ENCODE data around the gene SOWAHA.
A peak's percentile ranks its signal among the peaks of the same experiment; 100 is the strongest.

Gene SOWAHA

DNA sequence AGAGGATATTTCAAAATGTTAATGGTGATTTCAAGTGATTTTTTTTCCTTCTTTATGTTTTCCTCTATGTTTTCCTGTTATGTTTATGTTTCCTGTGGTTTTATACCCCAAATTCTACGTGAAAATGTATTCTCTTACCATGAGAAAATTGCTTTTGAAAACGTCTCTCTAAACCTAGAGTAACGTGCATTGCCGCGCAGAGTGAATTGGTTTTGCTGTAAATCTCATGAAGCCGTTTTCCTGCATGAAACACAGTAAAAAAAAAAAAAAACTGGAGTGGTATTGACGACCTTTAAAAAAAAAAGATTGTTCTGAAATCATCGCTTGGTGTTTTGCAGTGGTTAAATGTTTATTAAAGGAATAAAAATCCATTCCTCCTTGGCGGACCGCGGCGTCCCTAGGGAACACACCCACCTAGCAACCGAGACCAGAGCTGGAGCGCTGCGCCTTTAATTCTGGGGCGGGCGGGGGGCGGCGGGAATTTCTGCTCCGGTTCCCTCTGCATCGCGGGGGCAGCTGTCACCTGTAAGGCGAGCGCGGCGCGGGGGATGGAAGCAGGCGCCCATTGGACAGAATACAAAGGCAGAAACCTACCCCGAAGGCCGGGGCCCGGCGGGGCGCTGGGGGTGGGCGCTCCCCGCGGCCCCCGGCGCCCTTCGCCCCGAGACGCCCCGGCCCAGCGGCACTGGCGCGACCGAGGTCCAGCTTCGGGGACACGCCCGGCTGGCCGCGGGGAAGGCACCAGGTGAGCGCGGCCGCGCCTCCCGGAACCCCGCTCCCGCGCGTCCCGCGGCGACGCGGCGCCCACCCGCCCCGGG, at the start of gene SOWAHA:
SOWAHA (plus strand) TSS at position 522 of the 818 bp plus-strand sequence. CDS start 320 bp downstream, outside the sequence.
- no peak for DNase-seq (ENCODE audit: low read depth)
- peak within 1 kb of the TSS; percentile 18 for H3K4me3 ChIP-seq (ENCODE audit: control insufficient read depth, low read depth, low read length)
- no peak for TF ChIP-seq CTCF (IDR thresholded peaks at IDR 0.05; ENCODE audit: control insufficient read depth, insufficient read depth, low read depth, low read length, missing control alignments)

DNA sequence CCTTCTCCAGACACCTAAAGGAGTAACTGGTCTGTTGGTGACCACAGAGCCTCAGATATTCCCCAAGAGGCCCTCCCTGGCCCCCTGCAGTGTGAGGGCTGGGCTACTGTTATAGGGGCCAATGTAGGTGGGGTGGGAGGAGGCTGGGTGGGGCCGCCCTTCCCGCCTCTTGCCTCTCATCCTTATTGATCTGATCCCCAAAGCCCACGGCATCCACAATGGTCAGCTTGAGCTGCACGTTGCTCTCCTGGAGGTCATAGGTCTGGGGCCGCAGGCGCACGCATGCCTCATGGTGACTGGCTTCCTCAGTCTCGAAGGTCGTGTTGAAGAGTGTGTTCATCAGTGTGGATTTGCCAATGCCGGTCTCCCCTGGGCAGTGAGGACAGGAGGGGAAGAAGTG, 49.1 kb upstream of the SOWAHA start:
- no peak overlapping the region for H3K4me3 ChIP-seq (ENCODE audit: control insufficient read depth, low read depth, low read length)
- DNase-seq (ENCODE audit: low read depth), result no peak
- no peak for TF ChIP-seq CTCF (IDR thresholded peaks at IDR 0.05; ENCODE audit: control insufficient read depth, insufficient read depth, low read depth, low read length, missing control alignments)

DNA sequence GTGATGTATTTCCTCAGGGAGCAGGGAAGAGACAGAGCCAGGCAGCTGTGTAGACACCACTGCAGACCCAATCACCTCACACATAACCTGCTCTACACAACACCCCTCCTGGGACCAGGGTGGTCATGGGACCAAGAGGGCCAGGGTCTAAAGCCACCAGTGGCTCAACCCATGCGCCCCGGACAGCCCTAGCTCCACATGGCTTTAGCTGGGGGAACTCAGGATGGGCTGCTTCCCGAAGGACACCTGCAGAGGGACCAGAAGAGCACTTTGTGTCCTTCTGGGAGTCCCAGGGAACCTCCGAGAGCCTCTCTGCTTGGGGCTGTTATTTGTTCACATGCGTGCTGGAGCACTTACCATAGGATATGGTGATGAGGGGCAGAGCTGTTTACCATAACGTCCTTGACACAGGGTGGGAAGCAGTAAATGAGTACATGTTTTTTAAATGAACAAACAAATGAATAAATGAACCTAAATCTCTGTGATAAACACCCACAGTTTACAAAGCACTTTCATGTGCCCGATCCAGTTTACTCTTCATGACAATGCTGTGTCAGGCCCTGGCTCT, 48.3 kb upstream of the SOWAHA start:
- H3K4me3 ChIP-seq (ENCODE audit: control insufficient read depth, low read depth, low read length), result no peak overlapping the region
- DNase-seq (ENCODE audit: low read depth), result no peak
- no peak for TF ChIP-seq CTCF (IDR thresholded peaks at IDR 0.05; ENCODE audit: control insufficient read depth, insufficient read depth, low read depth, low read length, missing control alignments)

DNA sequence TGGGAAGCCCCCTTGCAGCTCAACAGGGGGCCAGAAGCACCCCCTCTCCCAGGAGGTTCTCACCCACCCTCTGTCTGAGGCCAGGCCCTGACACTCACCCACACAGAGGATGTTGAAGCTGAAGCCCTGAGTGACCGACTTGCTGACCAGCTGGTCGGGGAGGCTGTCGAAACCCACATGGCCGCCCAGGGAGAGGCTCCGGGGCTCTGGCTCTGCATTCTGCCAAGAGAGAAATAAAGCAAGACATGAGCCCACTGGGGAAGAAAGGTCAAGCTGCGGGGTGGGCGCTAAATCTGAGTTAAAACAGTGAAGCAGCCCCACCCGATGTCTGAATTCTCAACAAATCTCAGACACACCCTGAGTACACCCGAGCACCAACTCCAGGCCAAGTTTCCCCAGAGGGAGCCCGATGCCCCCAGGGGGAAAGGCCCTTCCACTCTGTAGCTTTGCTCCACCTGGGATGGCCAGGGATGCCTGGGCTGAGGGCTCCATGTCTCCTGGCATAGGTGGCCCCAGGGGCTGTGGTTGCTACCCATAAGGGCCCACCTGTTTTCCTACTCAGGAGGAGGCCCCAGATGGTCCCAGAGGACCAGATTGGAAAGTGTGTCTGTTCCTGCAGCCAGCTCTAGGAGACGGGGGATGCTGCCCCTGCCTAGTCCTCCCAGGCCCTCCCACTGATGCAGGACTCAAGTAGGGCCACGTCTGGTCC, 47.6 kb upstream of the SOWAHA start:
- H3K4me3 ChIP-seq (ENCODE audit: control insufficient read depth, low read depth, low read length), result no peak overlapping the region
- DNase-seq (ENCODE audit: low read depth), result no peak
- no peak for TF ChIP-seq CTCF (IDR thresholded peaks at IDR 0.05; ENCODE audit: control insufficient read depth, insufficient read depth, low read depth, low read length, missing control alignments)

DNA sequence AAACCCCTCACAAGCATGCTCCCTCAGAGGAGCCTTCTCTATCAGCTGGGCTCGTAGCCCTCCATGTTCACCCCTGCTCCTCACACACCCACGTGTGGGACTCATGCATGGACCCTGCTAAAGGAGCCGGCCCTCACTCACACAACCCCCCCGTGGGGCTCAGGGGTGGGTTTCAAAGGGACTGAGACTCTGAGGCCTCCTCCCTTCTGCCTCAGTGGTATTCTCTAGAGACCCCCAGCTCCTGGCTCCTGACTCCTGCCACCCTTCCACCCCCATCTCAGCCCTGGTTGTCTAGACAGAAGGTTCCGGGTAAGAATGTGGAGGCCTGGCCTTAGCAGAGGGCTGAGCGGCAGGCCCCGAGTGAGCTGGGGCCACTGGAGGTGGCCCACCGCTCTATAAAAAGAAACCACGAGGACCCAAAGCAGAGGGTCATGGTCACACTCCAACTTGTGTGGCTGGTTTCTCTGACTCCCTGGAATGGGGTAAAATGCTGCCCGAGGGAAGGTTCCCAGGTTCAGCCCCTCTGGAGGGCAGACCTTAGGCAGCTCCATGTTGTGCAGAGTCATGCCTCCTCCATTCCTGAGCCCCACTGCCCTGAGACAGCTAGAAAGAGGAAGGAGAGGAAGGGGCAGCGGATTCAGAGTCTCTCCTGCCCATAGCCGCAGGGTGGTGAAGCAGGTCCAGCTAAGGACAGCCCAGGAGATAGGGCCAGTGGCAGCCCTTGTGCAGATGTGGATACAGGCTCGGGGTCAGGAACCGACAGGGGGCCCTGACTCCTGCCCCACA, 46.9 kb upstream of the SOWAHA start:
- no peak for DNase-seq (ENCODE audit: low read depth)
- no peak overlapping the region for H3K4me3 ChIP-seq (ENCODE audit: control insufficient read depth, low read depth, low read length)
- TF ChIP-seq CTCF (IDR thresholded peaks at IDR 0.05; ENCODE audit: control insufficient read depth, insufficient read depth, low read depth, low read length, missing control alignments), result no peak

GRCh38 chr5:132766806-132767055, 46.4 kb upstream of the SOWAHA start:
- no peak for TF ChIP-seq CTCF (IDR thresholded peaks at IDR 0.05; ENCODE audit: control insufficient read depth, insufficient read depth, low read depth, low read length, missing control alignments)
- no peak for DNase-seq (ENCODE audit: low read depth)
- no peak overlapping the region for H3K4me3 ChIP-seq (ENCODE audit: control insufficient read depth, low read depth, low read length)

All from AG09309 (cell line).